GM21423 (cell line): Measurements from ENCODE around the gene UBA5.

Source experiments
- ATAC-seq: cut with Tn5 transposase; IDR thresholded peaks from one replicate; pipeline ENCODE4 v1.9.1; 2021; ENCODE audit warnings: mild to moderate bottlenecking, moderate library complexity; ENCODE audit not compliant: unreplicated experiment

The UBA5 gene

DNA sequence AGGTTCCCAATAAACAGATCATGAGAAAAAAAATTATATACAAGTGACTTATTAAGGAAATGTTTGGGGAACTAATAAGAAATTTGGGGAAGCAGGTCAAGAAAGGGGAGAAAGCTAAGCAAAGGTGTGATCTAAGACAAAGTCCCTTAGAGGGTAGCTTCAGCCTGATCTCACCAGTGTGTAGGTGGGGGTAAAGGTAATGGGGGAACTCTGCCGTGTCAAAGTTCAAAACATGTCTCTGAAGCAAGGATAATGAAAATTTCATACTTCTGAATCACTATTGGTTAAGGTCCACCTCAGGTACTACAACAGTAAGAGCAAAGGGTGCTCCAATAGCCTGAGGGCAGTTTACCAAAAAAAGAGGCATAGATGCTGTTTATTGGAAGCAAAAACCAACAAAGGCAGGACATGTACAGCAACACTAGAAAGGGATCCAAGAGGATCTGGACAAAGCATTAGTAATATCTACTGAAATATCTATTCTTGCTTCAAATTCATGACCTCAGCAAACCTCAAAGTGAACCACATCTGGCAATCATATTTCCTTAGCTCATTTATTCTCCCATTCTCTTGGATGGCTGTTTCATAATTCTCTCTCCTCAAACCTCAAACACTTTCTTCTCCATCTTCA lies 7.4 kb upstream of the UBA5 start:
- ATAC-seq: no peak

DNA sequence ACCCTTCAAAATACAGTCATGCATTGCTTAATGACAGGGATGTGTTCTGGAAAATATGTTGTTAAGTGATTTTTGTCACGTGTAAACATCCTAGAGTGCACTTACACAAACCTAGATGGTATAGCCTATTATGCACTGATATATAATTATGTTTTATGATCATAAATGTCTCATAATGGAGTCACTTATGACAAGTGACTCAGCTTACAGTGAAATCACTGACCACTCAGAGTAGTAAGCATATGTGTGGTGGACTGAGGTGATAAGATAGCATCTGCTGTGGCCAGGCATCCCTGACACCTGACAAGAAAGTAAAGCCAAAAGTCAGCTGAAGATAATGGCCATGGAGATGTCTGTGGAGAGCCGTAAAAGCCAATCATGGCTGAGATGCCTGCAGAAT lies 5.9 kb upstream of the UBA5 start:
- no peak for ATAC-seq

DNA sequence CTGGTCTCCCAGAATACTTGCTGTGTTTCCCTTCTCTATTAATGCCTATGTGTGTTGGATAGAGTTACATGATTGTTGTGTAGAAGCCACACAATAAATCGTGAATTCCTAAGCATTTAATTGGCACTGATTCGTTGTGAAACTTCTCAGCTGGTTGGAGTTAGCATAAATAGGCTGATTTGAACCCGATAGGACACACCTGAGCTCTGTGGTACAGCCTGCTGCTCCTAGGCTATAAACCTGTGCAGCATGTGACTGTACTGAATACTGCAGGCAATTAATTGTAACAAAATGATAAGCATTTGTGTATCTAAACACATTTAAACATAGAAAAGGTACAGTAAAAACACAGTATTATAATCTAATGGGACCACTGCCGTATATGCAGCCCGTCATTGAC lies 5.4 kb upstream of the UBA5 start:
- no peak for ATAC-seq

DNA sequence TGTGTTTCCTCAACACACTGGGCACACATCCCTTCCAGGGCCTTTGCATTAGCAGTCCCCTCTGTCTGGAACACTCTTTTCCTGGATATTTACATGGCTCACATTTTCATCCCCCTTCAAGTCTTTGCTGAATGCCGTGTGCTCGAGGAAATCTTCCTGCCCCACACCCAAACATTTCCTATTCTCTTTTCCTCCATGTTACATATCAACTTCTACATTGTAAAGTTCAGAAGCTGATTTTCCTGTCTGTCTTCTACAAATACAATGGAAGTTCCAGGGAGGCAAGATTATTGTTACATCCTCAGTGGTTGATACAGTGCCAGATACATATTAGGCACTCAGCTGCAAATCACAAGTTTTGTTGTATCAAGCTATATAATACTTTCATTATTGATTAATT lies 4.7 kb upstream of the UBA5 start:
- no peak for ATAC-seq

- no peak for ATAC-seq
These were observed 2.0 kb upstream of the UBA5 start for GRCh38 chr3:132657869-132658747.

DNA sequence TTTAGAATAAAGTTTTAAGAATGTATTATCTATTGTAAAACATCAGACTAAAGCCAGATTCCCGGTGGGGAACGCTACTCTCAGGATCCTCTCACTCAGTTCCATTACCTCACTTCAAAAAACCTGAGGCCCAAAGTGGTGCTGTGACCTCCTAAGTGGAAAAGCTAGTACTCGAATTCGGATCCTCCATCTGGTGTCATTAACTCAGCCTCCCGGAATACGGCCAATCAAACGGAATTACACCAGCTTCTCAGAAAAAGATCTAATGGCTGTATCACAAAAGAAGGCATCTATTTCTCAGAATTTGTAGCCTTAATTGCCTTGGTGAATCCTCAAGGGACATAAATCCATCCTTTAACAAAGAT lies 1.1 kb upstream of the UBA5 start:
- ATAC-seq: no peak

GRCh38 chr3:132659365-132660051 lies 621 bp upstream of the UBA5 start, which contains the start of gene ACAD11:
ACAD11 (minus strand) TSS chr3:132659809; CDS start chr3:132659751, 58 bp downstream.
- ATAC-seq: peak; percentile 55

DNA sequence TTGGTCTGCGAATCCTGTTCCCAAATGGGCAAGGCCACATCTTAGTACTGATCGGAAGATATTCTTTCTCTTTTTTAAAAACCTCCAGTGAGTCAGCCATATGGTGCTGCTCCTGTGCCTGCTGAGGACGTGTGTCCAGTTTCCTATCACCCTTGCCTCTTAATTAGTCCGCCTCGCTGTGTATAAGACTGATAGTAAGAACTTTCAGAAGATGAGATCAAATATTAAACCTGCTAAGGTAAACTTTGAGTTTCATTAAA lies 612 bp downstream of the UBA5 start:
- ATAC-seq: no peak

GRCh38 chr3:132661101-132661500 lies 972 bp downstream of the UBA5 start:
- ATAC-seq: no peak

- ATAC-seq: no peak
These were observed 2.1 kb downstream of the UBA5 start for GRCh38 chr3:132662212-132662611.

DNA sequence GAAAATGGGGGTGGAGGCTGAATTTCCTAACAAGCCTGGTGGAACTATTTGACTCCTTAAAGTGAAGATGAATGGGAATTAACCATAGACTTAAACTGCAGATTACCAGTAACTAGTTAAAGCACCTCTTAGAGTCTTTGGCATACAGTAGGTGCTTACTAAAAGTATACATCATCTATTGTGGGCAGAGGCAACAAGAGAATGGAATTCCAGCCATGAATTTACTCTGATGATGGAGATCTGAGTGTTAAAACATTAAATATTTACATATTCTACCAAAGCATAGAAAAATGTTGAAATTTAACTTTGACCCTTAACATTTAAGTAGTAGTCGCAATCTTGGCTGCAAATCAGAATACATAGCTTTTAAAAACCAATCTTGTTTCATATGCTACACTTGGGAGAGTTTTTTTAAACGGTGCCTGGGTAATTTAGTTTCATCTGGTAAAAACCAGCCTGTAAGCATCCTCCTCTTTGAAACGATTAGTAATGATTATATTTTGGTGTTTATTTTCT lies 5.2 kb downstream of the UBA5 start:
- ATAC-seq: no peak

- ATAC-seq: no peak
These were observed 9.2 kb downstream of the UBA5 start for GRCh38 chr3:132669256-132669777.

- ATAC-seq: no peak
These were observed 15.3 kb downstream of the UBA5 start for GRCh38 chr3:132675408-132675807.

DNA sequence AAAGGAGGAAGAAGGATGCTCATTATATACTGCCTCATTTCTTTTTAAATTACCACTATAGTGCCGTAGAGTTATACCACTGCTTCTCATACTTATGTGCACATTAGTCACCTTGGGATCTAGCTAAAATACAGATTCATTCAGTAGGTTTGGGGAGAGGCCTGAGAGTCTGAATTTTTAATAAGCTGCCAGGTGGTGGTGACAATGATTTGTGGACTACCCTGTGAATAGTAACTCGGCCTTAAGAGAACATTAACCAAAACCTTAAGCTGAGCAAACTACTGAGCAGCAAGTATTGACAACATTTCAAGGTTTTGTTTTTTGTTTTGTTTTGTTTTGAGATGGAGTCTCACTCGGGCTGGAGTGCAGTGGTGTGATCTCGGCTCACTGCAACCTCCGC lies 19.8 kb downstream of the UBA5 start:
- ATAC-seq: no peak

DNA sequence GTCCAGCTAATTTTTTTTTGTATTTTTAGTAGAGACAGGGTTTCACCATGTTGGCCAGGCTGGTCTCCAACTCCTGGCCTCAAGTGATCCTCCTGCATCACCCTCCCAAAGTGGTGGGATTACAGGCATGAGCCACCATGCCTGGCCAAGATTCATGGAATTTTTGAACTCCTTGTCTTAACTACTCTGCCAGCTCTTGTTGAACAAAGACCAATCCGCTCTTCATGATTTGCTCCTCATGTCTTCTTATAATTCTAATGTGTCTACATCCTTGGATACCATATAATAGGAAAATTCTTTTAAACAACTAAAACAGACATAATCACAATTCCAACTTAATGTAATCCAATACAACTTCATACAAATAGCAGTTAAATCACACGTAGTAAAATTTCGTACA lies 21.3 kb downstream of the UBA5 start:
- ATAC-seq: no peak

DNA sequence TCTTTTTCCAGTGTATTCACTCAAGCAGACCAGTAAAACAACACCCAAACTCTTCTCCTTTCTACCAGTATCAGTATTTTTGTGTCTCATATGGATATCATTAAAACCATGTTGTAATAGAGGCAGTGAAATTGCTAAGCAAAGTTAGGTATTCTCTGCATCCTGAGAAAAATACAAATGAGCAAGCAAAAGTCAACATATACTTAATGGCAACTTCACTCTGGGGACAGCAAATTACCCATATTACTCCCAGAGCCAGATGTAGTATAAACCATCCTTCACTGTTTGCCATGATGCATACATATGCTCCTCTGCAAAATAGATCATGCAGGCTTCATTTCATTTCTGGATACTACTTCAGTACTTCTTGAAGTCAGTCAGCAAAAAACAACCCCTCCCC lies 22.1 kb downstream of the UBA5 start:
- no peak for ATAC-seq

DNA sequence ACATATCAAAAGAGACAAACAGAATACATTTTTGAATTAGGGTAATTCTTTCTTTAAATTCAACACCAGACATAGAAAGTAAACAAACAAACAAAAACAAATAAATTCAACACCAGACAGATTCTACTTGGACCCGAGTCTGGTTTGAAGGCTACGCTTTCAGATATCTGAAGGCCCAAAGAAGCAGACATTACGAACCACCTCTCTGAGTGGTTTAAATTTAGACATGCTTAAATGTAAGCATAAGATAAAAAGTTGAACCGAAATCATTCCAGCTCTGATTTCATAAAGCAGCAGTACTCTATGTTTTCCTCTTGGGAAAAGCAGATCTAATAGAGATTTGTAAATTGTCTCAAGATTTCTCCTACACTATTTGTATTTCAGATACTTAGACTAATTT lies 29.9 kb downstream of the UBA5 start:
- ATAC-seq: no peak

- no peak for ATAC-seq
These were observed 34.9 kb downstream of the UBA5 start for GRCh38 chr3:132694991-132695390.

GRCh38 chr3:132695422-132695821 lies 35.3 kb downstream of the UBA5 start:
- ATAC-seq: no peak

- no peak for ATAC-seq
These were observed 43.6 kb downstream of the UBA5 start for GRCh38 chr3:132703733-132704132.

GRCh38 chr3:132709761-132710160 lies 49.6 kb downstream of the UBA5 start:
- no peak for ATAC-seq

- no peak for ATAC-seq
These were observed 50.2 kb downstream of the UBA5 start for GRCh38 chr3:132710311-132710710.
